GM19238 (cell line): ENCODE results near the gene AOPEP.
"Not testable (repeated sequence)": the region's sequence is repeated elsewhere in the genome, so short reads cannot be mapped to it uniquely, and the experiment has no call there.

Experiments
- DNase-seq: peaks from one replicate; pipeline ENCODE4 v3.0.0; 2011; ENCODE audit warnings: low spot score; ENCODE audit not compliant: insufficient read length

AOPEP gene

GRCh38 chr9:95009459-95009858, 283.0 kb downstream of the AOPEP start:
- no peak for DNase-seq

- no peak for DNase-seq
Measured at GRCh38 chr9:95010431-95010838, 283.9 kb downstream of the AOPEP start.

GRCh38 chr9:95012035-95012708, 285.7 kb downstream of the AOPEP start:
- DNase-seq, result no peak

GRCh38 chr9:95012902-95013301, 286.4 kb downstream of the AOPEP start:
- DNase-seq, result no peak

GRCh38 chr9:95014917-95015316, 288.4 kb downstream of the AOPEP start:
- DNase-seq, result no peak

- DNase-seq, result no peak
Measured at GRCh38 chr9:95015569-95015968, 289.1 kb downstream of the AOPEP start.

GRCh38 chr9:95017062-95017461, 290.6 kb downstream of the AOPEP start:
- no peak for DNase-seq

- no peak for DNase-seq
Measured at GRCh38 chr9:95017661-95018060, 291.2 kb downstream of the AOPEP start.

- peak; percentile 30 for DNase-seq
Measured at GRCh38 chr9:95018099-95018936, 291.8 kb downstream of the AOPEP start.

GRCh38 chr9:95020644-95021043, 294.1 kb downstream of the AOPEP start:
- DNase-seq, result not testable (repeated sequence)

GRCh38 chr9:95021166-95021886, 294.8 kb downstream of the AOPEP start:
- no peak for DNase-seq

- DNase-seq, result no peak
Measured at GRCh38 chr9:95022657-95023056, 296.2 kb downstream of the AOPEP start.

- DNase-seq, result no peak
Measured at GRCh38 chr9:95023217-95024003, 296.9 kb downstream of the AOPEP start.

- no peak for DNase-seq
Measured at GRCh38 chr9:95024097-95024671, 297.7 kb downstream of the AOPEP start.

- DNase-seq, result no peak
Measured at GRCh38 chr9:95025213-95026147, 299.0 kb downstream of the AOPEP start.

GRCh38 chr9:95026148-95026524, 299.6 kb downstream of the AOPEP start:
- DNase-seq, result no peak

- no peak for DNase-seq
Measured at GRCh38 chr9:95027914-95028852, 301.7 kb downstream of the AOPEP start.

- DNase-seq, result no peak
Measured at GRCh38 chr9:95028853-95029219, 302.3 kb downstream of the AOPEP start.

GRCh38 chr9:95029288-95029687, 302.8 kb downstream of the AOPEP start:
- no peak for DNase-seq
